Activated naive CD4-positive, alpha-beta T cell treated with Interleukin-2 at 50 U/mL for 16 hours (primary cell): Measurements from ENCODE around the gene FTH1.

Experiments used
- DNase-seq: peaks from one replicate; pipeline ENCODE4 v3.0.0-alpha.2; 2020

The FTH1 gene

DNA sequence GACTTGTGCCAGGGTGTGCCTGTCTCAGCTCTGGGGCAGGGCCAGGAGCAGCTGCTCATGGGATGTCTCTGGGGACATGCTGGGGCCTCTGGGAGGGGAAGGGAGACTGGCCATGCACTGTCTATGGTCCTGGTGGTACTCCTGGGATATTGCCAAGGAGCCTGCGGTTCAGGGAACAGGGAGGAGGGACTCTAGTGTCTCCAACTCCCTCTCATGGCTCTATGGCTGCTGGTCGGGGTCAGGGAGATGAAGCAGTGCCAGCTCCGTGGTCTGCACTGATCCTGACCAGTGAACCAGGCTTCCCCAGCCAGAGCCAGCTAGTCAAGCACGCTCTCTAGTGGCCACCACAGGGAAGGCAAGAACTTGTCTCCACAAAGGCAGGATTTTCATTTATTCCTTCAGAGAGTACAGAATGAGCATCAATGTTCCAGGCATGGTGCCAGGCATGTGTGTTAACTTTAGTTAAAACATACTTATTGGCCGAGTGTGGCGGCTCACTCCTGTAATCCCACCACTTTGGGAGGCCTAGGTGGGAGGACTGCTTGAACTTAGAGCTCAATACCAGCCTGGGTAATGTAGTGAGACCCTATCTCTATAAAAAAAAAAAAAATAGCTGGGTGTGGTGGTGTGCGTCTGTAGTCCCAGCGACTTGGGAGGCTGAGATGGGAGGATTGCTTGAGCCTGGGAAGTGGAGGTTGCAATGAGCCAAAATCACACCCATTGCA, 19.8 kb downstream of the FTH1 start:
- peak; percentile 67 for DNase-seq

DNA sequence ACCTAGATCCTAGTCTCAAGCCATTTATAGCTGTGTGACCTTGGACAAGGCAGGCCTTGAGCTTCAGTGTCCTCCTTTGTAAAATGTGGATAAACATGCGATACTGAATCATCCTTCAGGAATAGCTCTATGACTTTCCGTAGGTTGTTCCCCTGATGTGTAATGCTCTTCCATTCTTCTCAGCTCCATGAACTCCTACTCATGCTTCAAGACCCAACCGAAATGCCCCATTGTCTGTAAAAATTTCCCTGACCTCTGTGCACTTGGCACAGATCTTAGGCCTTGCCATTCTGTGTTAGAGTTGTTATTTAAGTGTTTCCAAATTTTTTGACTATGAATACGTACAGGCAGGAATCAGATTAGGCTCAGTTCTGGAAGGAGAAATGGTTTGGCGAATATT, 20.5 kb downstream of the FTH1 start:
- no peak for DNase-seq

DNA sequence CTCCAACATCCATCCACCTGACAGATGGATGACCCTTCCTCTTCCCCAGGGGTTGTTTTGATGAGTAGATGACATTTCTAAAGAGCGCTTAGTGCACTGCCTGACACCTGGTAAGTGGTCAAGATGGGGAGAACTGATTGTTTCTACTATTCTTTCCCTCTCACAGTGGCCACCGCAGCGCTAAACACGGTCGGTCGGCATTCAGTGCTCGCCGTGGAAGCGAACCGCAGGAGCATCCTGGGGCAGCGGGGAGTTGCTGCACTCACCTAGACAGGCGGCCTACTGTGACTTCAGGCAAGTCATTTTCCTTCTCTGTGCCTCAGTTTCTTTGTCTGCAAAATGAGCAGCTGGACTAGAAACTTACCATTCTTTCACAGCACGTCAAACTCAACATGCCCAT, 22.2 kb downstream of the FTH1 start:
- no peak for DNase-seq

DNA sequence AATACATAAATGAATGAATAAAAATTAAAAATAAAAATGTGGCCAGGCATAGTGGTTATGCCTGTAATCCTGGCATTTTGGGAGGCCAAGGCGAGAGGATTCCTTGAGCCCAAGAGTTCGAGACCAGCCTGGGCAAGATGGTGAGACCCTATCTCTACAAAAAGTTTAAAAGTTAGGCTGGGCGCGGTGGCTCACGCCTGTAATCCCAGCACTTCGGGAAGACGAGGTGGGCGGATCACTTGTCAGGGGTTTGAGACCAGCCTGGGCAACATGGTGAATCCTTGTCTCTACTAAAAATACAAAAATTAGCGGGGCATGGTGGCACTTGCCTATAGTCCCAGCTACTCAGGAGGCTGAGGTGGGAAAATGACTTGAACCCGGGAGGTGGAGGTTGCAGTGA, 27.0 kb downstream of the FTH1 start:
- no peak for DNase-seq

DNA sequence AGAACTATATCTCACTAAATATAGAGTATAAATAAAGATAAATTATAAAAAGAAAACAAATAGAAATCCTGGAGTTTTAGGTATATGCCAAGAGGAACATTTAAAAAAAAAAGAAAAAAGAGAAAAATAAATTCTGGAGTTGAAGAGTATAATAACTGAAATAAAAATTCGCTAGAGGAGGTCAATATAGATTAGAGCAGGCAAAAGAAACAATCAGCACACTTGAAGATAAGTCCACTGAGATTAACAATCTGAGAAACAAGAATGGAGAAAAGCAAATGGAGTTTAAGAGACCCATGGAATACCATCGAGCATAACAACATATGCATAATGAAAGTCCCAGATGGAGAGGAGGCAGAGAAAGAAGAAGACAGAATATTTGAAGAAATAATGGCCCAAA, 31.6 kb downstream of the FTH1 start:
- no peak for DNase-seq

DNA sequence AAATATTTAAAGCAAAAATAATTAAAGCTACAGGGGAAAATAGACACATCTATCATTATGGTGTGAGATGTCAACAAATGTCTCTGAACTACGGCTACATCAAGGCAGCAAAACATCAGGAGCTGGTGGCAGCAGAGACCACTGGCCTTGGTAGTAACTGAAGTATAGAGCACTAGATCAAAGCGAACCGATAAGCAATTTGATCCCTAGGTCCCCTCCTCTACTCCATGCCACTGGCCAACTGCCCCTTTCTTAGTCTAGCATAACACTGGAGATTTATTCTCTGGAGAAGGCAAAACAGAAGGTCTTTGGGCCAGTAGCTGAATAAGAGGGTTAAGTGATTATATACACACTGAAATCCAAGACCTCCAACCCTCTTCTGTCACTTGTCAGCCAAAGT, 36.5 kb downstream of the FTH1 start:
- DNase-seq: no peak

DNA sequence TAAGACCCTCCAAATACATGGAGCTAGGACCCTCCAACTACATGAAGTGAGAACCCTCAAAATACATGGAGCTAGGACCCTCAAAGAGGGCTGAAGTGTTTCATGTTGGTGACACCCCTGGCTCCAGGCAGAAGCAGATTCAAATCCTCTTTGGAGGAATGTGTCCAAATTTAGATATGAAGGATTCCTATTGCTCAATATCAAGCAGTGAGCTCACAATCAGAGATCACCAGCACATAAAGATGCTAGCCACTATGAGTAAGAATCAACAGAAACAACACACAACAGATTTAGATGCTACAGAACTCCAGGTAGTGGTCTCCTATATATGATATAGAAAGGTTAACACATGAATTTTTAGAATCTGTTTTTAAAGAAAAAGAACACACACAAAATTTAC, 38.8 kb downstream of the FTH1 start:
- no peak for DNase-seq

DNA sequence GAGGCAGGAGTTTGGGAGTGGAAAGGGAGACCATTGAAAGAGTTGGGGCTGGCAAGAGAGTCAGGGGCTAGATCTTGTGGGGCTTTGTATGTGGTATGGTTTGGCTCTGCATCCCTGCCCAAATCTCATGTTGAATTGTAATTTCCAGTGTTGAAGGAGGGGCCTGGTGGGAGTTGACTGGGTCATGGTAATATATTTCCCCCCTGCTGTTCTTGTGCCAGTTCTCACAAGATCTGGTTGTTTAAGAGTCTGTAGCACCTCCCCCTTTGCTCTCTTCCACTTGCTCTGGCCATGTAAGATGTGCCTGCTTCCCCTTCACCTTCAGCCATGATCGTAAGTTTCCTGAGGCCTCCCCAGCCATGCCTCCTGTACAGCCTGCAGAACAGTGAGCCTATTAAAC, 39.9 kb downstream of the FTH1 start:
- DNase-seq: no peak

DNA sequence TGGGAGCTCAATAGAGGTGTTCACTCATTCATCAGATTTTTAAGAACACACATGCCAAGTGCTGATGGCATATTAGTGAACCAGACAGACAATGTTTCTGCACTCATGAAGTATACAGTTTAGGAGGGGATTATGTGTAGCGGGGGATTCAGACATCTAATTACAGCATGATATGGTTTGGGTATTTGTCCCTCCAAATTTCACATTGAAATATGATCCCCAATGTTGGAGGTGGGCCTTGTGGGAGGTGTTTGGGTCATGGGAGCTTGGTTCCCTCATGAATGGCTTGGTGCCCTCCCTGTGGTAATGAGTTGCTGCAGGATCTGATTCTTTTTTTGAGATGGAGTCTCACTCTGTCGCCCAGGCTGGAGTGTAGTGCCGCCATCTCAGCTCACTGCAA, 41.2 kb downstream of the FTH1 start:
- no peak for DNase-seq

DNA sequence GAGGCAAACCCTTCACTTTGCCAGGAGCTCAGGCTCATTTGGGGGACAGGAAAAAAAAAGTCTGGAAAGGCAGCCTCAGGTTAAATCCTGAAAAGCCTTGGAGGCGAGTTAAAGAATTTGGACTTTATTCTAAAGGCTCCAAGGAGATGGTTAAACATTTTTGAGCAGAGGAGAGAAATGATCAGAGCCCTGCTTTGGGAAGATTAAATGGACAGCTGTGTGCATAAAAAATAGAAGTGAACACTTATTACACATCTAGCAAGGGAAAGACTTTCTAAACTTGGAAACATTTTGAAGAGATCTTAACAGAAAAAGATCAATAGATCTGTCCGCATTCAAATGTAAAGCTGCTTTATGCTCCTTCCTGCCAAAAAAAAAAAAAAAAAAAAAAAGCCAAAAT, 41.7 kb downstream of the FTH1 start:
- DNase-seq: no peak

DNA sequence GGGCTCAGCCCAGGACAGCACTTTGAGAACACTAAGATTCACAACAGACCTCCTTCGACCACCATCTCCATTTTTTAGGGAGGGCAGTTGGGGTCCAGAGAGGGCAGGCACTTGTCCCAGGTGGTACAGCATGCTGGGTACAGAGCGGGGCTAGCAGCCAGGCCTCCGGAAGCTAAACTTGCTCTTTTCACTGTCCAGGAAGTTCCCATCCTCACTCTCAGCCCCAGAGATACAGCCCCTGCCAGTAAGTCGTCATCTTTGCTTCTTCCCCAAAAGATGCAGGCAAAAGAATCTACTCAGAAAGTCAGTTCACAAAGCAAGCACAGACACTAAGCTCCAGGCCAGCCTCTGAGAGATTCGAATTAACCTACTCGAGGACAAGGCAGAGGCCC, 43.4 kb downstream of the FTH1 start:
- no peak for DNase-seq

DNA sequence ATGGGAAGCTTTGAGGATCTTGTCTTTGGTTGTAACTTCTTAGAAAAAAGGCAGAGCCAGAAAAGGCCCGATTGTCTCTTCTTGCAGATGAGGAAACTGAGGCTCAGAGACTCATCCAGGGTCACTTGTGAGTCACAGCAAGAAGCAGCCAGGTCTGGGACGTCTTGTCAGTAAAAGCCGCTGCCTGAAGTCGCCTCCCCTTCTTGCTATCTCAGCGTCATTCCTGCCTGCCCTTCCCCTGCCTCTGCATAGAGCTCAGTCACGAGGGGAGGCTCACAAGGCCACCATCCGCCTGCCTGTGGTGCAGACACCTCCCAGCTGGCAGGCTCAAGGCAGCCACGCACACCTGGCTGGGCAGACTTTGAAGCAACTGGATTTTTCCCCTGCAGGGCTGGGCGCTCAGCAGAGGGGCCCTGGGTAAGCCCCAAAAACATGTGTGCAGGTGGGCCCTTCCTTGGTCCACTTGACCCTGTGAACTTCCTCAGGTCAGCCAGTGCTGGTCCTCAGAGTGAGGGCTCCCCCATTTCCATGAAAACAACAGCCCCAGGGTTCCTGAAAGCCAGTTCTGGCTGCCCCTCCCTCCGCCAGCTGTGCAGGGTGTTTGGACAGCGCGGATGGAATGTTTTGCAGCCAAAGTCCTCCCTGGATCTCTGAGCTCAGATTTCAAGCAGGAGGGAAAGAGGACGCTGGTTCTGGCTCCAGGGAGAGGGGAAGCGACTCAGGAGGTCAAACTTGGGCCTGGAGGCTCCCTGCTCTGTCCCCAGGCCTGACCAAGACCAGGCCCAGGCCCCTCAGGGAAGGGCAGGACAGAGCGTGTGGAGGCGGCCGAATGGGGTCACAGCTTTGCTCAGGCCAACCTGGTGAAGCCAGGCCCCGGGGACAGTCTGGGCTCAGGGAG, 44.0 kb downstream of the FTH1 start:
- DNase-seq: no peak

DNA sequence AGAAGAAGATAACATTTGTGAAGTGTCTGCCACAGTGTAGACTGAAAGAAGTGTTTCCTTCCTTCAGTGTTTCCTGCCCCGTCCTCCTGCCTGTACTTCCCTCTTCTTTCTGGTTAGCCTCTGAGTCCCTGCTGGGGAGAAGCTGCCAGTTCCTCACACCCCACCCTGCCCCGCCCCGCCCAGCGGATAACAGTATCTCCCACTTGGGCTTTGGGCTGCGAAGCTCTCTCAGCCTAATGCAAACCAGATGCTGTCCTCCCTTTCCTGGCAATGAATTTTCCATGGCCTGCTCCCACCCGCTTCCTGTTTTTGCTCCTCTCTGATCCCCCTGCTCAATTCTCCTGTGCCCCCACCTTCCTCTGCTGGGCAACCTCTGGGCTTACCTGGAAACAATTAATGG, 44.9 kb downstream of the FTH1 start:
- DNase-seq: no peak

DNA sequence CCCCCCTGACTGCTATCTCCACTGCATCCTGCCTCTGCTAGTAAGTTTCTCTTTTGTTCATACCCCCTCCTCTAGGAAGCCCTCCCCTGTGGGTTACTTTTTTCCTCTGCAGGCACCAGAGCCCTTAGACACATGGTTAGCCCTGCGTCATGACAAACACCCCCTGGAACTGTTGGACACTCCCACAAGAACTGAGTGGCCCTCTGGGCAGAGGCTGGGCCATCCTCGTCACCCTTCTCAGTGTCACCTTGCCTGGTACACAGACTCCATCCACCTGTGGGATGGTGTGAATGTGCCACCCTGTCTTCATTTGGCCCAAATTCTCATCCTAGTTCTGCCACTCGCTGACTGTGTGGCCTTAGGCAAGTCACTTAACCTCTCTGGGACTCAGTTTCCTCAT, 46.0 kb downstream of the FTH1 start:
- no peak for DNase-seq

DNA sequence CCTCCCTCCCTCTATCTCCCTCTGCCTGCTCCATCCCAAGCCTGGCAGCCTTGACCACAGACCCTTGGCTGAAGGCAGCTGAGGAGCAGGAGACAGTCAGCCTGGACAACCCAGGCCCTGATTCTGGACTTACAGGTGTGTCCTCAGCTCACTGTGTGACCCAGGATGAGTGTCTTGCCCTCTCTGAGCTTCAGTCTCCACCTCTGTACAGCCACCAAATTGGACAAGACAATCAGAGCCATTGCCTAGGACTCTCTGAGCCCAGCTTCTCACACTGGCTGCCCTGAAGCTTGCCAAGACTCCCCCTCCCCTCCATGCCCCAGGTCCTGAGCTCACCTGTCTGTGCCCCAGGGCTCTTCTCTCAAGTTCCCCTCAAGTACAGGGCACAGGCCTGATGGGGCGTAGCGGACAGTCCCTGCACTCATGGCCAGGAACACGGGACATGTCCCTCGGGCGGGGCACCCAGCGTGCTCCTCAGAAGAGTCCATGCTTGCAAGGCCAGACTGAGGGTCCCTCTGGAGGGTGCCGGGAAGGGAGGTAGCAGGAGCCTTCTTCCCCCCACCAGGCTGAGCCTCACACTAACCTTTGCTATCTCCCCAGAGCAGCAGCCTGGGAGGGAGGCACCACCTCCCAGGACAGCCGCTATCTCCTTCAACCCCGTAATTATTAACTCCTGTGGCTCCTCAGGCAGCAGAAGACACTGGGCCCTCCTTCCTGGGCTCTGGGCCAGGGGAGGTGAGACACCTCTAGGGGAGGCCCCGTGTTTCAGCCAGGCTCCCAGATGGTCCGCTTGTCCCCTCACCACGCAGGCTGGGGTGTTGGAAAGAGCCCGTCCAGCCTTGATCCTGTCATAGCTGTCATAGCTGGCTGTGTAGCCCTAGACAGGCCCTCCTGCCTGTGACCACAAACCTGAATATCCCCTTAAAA, 47.5 kb downstream of the FTH1 start:
- DNase-seq: no peak

DNA sequence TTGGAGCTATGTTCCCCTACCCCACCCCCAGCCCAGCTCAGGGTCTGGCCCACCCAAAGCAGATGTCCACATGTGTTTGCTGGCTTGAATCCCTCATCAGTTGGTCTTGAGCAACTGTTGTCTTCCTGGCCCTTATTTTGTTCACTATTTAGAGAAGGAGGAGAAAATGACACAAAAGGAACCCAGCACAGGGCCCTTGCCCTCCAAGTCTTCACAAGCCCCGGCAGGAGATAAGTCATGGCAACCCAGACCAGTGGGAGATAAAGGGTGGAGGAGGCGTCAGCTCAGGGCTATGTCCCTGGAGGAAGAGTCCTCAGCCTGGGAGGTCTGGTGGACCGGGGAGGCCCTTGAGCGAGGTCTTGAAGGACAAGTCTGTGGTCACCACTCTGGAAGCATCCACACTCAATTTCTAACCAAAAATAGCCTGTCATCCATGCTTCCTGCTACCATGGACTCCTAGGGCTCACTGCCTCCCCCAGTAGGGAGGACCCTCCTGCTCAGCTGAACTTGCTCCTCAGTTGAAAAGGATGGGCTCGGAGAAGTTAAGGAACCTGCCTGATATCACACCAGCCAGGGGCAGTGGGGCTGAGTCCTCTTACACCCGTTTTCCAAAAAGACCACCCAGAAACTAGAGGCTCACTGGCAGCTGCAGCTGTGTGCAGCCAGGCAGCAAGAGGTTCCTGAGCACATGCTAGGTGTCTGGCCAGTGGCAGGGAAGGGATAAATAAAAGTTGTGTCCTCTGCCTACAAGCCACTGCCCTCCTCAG, 48.3 kb downstream of the FTH1 start:
- no peak for DNase-seq

DNA sequence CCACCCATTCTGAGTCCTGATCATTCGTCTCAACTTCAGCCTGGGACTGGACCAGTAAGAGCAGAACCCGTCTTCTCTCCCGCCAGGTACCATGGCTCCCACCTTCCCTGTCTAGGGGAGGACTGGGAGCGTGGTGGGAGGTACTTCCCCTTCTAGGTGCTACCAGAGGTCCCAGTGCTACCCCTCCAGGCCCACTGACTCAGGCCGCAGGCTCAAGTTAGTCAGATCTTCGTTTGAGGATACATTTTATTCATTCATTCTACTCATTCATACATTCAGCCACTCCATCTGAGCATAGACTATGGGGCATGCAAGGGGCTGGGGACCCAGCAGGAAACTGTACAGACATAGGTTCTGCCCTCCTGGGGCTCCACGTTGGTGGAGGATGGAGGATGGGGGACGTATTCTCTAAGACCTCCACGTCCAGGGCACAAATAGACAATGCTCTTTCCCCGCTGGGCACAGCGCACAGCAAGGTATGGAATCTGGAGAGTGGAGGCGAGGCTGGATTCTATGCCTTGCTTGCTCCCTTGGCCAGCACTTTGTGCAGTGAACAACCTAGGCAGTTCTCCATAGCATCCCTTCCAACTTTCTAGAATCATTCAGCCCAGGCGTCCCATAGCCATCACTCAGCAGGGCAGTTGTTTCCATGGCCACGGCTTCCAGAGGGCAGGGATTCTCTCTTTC, 49.0 kb downstream of the FTH1 start:
- no peak for DNase-seq

DNA sequence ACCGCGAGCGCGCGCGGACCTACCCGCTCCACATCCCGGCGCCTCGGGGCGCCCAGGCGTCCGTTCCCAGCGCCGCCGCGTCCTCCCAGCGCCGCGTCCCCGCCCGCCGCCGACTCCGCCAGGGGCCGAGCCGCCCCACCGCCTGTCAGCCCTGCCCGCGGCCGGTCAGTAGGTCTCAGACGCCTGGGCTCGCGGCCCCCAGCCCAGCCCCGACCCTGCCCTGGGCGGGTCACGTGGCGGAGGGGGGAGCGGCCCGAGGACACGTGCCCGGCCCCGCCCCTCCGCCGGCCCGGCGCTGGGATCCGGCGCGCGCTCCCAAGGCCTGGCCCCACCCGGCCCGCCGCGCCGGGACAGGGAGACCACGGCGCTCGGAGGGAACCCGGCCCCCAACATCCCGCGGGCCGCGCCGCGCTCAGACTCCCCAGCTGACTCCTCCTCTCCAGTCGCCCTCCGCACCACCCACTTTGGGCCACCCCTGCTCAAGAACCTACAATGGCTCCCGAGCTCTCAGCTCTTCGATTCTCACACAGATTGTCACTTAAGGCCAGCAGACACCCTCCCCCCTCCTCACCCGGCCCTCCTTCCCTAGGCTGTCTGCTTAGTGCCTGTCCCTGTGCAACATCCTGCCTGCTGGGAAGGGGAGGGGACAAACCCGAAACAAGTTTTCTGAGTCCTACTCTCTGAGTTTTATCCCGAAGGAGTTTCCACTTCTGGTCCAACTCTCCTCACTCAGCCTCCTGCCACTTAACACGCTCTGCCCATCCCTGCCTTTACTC, 49.9 kb downstream of the FTH1 start, which contains the start of gene RAB3IL1:
RAB3IL1 (minus strand) TSS at position 233 of the 776 bp plus-strand sequence; CDS start at position 34, 199 bp downstream.
- DNase-seq: no peak

DNA sequence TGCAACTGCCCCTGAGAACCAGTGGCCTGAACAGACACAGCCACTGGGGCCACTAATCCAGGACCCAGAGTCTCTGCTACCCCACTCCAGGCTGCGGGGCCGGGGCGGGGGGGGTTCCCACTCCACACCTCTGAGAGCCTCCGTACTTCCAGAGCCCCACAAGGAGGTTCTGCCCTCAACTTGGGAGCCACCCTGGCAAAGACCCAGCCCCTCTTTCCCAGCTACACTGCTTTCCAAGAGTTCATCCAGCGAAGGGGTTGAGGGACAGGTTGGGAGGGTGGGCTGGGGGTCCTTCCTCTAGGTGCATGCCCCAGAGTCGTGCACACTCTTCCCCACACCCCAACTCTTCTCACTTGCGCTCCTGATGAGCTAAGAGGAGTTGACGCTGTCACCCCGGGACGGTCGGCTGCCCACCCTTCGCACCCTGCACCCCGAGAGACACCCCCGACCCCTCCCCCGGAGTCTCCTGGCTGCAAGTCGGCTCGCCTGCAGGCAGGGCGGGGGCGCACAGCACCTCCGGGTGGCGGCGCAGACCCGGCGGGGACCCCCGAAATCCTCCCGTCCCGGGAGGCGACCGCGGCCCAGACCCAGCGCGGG, 50.6 kb downstream of the FTH1 start:
- no peak for DNase-seq

DNA sequence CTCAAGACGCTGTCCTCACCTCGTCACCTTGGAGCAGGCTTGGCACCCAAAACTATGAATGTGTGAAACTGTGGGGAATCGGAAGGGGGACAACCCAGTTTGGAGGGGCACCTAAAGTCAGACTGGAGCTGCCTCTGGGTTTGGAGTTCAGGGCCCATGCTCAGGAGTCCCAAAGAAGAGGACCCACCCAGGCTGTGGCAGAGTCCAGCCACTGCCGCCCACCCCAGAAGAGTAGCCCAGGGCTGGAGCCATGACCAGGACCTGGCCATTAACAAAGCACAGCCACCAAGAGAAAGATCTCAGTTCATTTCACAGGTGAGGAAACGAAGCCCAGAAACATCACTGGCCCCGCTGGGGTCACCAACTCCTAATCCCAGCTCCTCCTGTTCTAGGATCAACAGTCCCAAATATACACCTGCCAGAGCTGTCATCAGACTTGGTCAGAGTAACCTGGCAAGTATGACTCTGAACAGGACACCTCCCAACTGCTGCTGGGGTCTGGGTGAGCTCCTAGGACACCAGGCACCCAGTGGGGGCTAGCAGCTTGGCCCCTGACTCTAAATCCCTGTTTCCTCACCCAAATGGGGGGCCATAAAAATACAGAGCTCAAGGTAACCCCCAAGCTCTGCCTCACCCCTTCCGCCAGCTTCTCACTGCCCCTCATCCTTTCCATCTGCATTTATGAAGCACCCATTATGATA, 52.8 kb downstream of the FTH1 start:
- no peak for DNase-seq
